Activated T-helper 1 cell treated with anti-CD3 and anti-CD28 coated beads, Interleukin-2, amount 50 U/mL, for 16 hours (primary cell): ENCODE results near the gene KIAA0930.
"Not testable (repeated sequence)": the region's sequence is repeated elsewhere in the genome, so short reads cannot be mapped to it uniquely, and the experiment has no call there.

Source experiments
- DNase-seq, 2 donors: peaks; one replicate each; pipeline ENCODE4 v3.0.0-alpha.2; 2020; ENCODE audit warnings: low read depth in 1 of 2, low spot score in 1 of 2

Gene KIAA0930

GRCh38 chr22:45263463-45264269 is 23.0 kb upstream of the KIAA0930 start:
- DNase-seq: no peak

GRCh38 chr22:45262931-45263462 is 22.3 kb upstream of the KIAA0930 start:
- no peak for DNase-seq

GRCh38 chr22:45262195-45262930 is 21.7 kb upstream of the KIAA0930 start:
- DNase-seq: no peak

GRCh38 chr22:45261407-45262088 is 20.9 kb upstream of the KIAA0930 start:
- no peak for DNase-seq

- not testable (repeated sequence) for DNase-seq
These were observed 19.7 kb upstream of the KIAA0930 start for GRCh38 chr22:45260395-45260759.

GRCh38 chr22:45259754-45260394 is 19.2 kb upstream of the KIAA0930 start:
- no peak for DNase-seq

- DNase-seq: not testable (repeated sequence)
These were observed 17.2 kb upstream of the KIAA0930 start for GRCh38 chr22:45257941-45258340.

GRCh38 chr22:45254789-45255278 is 14.1 kb upstream of the KIAA0930 start:
- DNase-seq: no peak

- no peak for DNase-seq
These were observed 13.7 kb upstream of the KIAA0930 start for GRCh38 chr22:45254388-45254787.

GRCh38 chr22:45253039-45253641 is 12.4 kb upstream of the KIAA0930 start:
- DNase-seq: no peak

- no peak for DNase-seq
These were observed 11.1 kb upstream of the KIAA0930 start for GRCh38 chr22:45251825-45252224.

- DNase-seq: no peak
These were observed 8.3 kb upstream of the KIAA0930 start for GRCh38 chr22:45248832-45249561.

- no peak for DNase-seq
These were observed 5.6 kb upstream of the KIAA0930 start for GRCh38 chr22:45246060-45246985.

GRCh38 chr22:45244916-45245315 is 4.2 kb upstream of the KIAA0930 start:
- DNase-seq: no peak

- DNase-seq: no peak
These were observed 2.1 kb upstream of the KIAA0930 start for GRCh38 chr22:45242778-45243191.

GRCh38 chr22:45240104-45240809 is 437 bp downstream of the KIAA0930 start:
- DNase-seq: peak in 1 of 2 donors; percentile 9

- no peak for DNase-seq
These were observed 1.0 kb downstream of the KIAA0930 start for GRCh38 chr22:45239681-45240051.
